Measurements from ENCODE around the gene BPIFB2. TPM values are rescaled to one million over a fixed set of nuclear protein-coding genes. Genes with fewer than 3 reads are reported as not detected.

Gene BPIFB2
- total RNA-seq, 1 donor from 2014 or later, result not detected

GRCh38 chr20:33046412-33046811 lies 38.9 kb downstream of the BPIFB2 start:
- H3K9me3 ChIP-seq, result no peaks in the 10 kb centered on the region
- TF ChIP-seq POLR2A (IDR thresholded peaks at IDR 0.05), result no peak
- no peak for TF ChIP-seq POLR2AphosphoS5 (IDR thresholded peaks at IDR 0.05; ENCODE audit: insufficient read depth in 1 of 2, low read depth in 1 of 2)
- TF ChIP-seq CTCF (IDR thresholded peaks at IDR 0.05), result no peak
- no peaks in the 10 kb centered on the region for H3K4me1 ChIP-seq
- H3K27ac ChIP-seq, result no peak overlapping the region
- intact Hi-C loops (cut with DNase I), result no loop called here
- DNase-seq (ENCODE audit: extremely low spot score in 2 of 2), result no peak
- H3K27me3 ChIP-seq, result no peaks in the 10 kb centered on the region
- no peak overlapping the region for H3K4me3 ChIP-seq
- H3K36me3 ChIP-seq, result no peaks in the 10 kb centered on the region

- DNase-seq (ENCODE audit: extremely low spot score in 2 of 2), result no peak
- Histone ChIP-seq H3K9me3 (no peaks in the 10 kb centered on the region), H3K4me3 (no peak overlapping the region), H3K36me3 (no peaks in the 10 kb centered on the region), H3K4me1 (no peaks in the 10 kb centered on the region), H3K27me3 (no peaks in the 10 kb centered on the region), H3K27ac (no peak overlapping the region)
- intact Hi-C loops (cut with DNase I), result no loop called here
- no peak for TF ChIP-seq POLR2A (IDR thresholded peaks at IDR 0.05)
- no peak for TF ChIP-seq POLR2AphosphoS5 (IDR thresholded peaks at IDR 0.05; ENCODE audit: insufficient read depth in 1 of 2, low read depth in 1 of 2)
- TF ChIP-seq CTCF (IDR thresholded peaks at IDR 0.05), result no peak
Measured at GRCh38 chr20:33051333-33051732, 43.8 kb downstream of the BPIFB2 start.

- no peaks in the 10 kb centered on the region for H3K36me3 ChIP-seq
- no peak for DNase-seq (ENCODE audit: extremely low spot score in 2 of 2)
- intact Hi-C loops (cut with DNase I), result no loop called here
- H3K9me3 ChIP-seq, result no peaks in the 10 kb centered on the region
- no peak within 1 kb of the TSS for H3K27ac ChIP-seq
- H3K4me1 ChIP-seq, result no peaks in the 10 kb centered on the region
- H3K27me3 ChIP-seq, result no peaks in the 10 kb centered on the region
- TF ChIP-seq POLR2AphosphoS5 (IDR thresholded peaks at IDR 0.05; ENCODE audit: insufficient read depth in 1 of 2, low read depth in 1 of 2) (no peak), POLR2A (IDR thresholded peaks at IDR 0.05) (no peak), CTCF (IDR thresholded peaks at IDR 0.05) (no peak)
- no peak within 1 kb of the TSS for H3K4me3 ChIP-seq
Measured at GRCh38 chr20:33053291-33054106, 46.0 kb downstream of the BPIFB2 start, which contains the start of gene BPIFB3. BPIFB3 (plus strand) TSS chr20:33053903; CDS start chr20:33055436, 1,533 bp downstream.

GRCh38 chr20:33054381-33054780 lies 46.9 kb downstream of the BPIFB2 start:
- H3K36me3 ChIP-seq, result no peaks in the 10 kb centered on the region
- H3K9me3 ChIP-seq, result no peaks in the 10 kb centered on the region
- intact Hi-C loops (cut with DNase I), result no loop called here
- no peaks in the 10 kb centered on the region for H3K4me1 ChIP-seq
- DNase-seq (ENCODE audit: extremely low spot score in 2 of 2), result no peak
- TF ChIP-seq POLR2AphosphoS5 (IDR thresholded peaks at IDR 0.05; ENCODE audit: insufficient read depth in 1 of 2, low read depth in 1 of 2), result no peak
- no peak for TF ChIP-seq CTCF (IDR thresholded peaks at IDR 0.05)
- no peak for TF ChIP-seq POLR2A (IDR thresholded peaks at IDR 0.05)
- no peaks in the 10 kb centered on the region for H3K27me3 ChIP-seq
- H3K4me3 ChIP-seq, result no peak overlapping the region
- H3K27ac ChIP-seq, result no peak overlapping the region

- intact Hi-C loops (cut with DNase I), result no loop called here
- DNase-seq (ENCODE audit: extremely low spot score in 2 of 2), result no peak
- no peak overlapping the region for H3K27ac ChIP-seq
- no peaks in the 10 kb centered on the region for H3K4me1 ChIP-seq
- TF ChIP-seq POLR2A (IDR thresholded peaks at IDR 0.05) (no peak), POLR2AphosphoS5 (IDR thresholded peaks at IDR 0.05; ENCODE audit: insufficient read depth in 1 of 2, low read depth in 1 of 2) (no peak), CTCF (IDR thresholded peaks at IDR 0.05) (no peak)
- no peaks in the 10 kb centered on the region for H3K9me3 ChIP-seq
- no peaks in the 10 kb centered on the region for H3K27me3 ChIP-seq
- H3K4me3 ChIP-seq, result no peak overlapping the region
- no peaks in the 10 kb centered on the region for H3K36me3 ChIP-seq
Measured at GRCh38 chr20:33054791-33055190, 47.3 kb downstream of the BPIFB2 start.
